OCI-LY7 (cell line): ENCODE data around the gene BTBD9. TPM values are rescaled to one million over a fixed set of nuclear protein-coding genes. Genes with fewer than 3 reads are reported as not detected.

ENCODE experiments used
- BruUV-seq: library from RNA; stranded (reverse); fragments of 400-500 nt; replicated peaks from 2 replicates; lab custom pipeline; 2021; lab: Mats Ljungman, UMichigan
- CTCF ChIA-PET: fragments of 300-600 bp; sonication (Branson Sonifier 250); formaldehyde crosslinking; loops from one replicate; lab custom pipeline; 2022; ENCODE audit warnings: antibody characterized with exemption; ENCODE audit not compliant: unreplicated experiment; lab: Charles Lee
- POLR2A ChIA-PET: fragments of 300-600 bp; sonication (Branson Sonifier 250); formaldehyde crosslinking; loops from one replicate; lab custom pipeline; 2022; ENCODE audit warnings: antibody characterized with exemption; lab: Charles Lee
- DNase-seq: peaks from one replicate; pipeline ENCODE4 v3.0.0-alpha.2; 2015; ENCODE audit warnings: low spot score
- H2AFZ ChIP-seq: fragments of 200-600 bp; sonication (generic), shearing (Covaris generic); 2 replicates; pipeline ENCODE4 v1.6.1; 2014; ENCODE audit warnings: mild to moderate bottlenecking, antibody characterized with exemption, low read length, moderate library complexity
- H3K27ac ChIP-seq: fragments of 200-600 bp; sonication (generic); 2 replicates; pipeline ENCODE4 v1.5.1; 2014; ENCODE audit warnings: mixed run types, low read depth, mild to moderate bottlenecking, moderate library complexity, low read length, inconsistent platforms; ENCODE audit not compliant: poor library complexity, severe bottlenecking
- H3K36me3 ChIP-seq: fragments of 200-600 bp; sonication (generic); 2 replicates; pipeline ENCODE4 v1.6.1; 2014; ENCODE audit warnings: mild to moderate bottlenecking, antibody characterized with exemption, low read length, moderate library complexity, mixed read lengths; ENCODE audit not compliant: insufficient read depth
- H3K4me1 ChIP-seq: fragments of 200-600 bp; sonication (generic); 2 replicates; pipeline ENCODE4 v1.5.1; 2014; ENCODE audit warnings: mild to moderate bottlenecking, low read length; ENCODE audit not compliant: insufficient read depth, poor library complexity, severe bottlenecking
- H3K4me2 ChIP-seq: fragments of 200-600 bp; sonication (generic); 2 replicates; pipeline ENCODE4 v1.6.1; 2014; ENCODE audit warnings: mild to moderate bottlenecking, low read length
- H3K4me3 ChIP-seq: fragments of 200-600 bp; sonication (generic); 2 replicates; pipeline ENCODE4 v1.5.1; 2014; ENCODE audit warnings: mild to moderate bottlenecking, low read depth, low read length; ENCODE audit not compliant: poor library complexity, severe bottlenecking
- H3K79me2 ChIP-seq: fragments of 200-600 bp; sonication (generic); 2 replicates; pipeline ENCODE4 v1.6.1; 2016; ENCODE audit warnings: low read depth, mild to moderate bottlenecking, low read length, moderate library complexity, mixed read lengths; ENCODE audit not compliant: insufficient read depth
- H3K9me2 ChIP-seq: fragments of 200-600 bp; sonication (generic); 2 replicates; pipeline ENCODE4 v1.6.1; 2016; ENCODE audit warnings: mild to moderate bottlenecking, low read length, mixed read lengths; ENCODE audit not compliant: insufficient read depth
- H3K9me3 ChIP-seq: fragments of 200-600 bp; sonication (generic); 2 replicates; pipeline ENCODE4 v1.6.1; 2014; ENCODE audit warnings: mild to moderate bottlenecking, mixed run types, low read length, mixed read lengths
- H4K20me1 ChIP-seq: fragments of 200-600 bp; sonication (generic); 2 replicates; pipeline ENCODE4 v1.6.1; 2014; ENCODE audit warnings: mild to moderate bottlenecking, antibody characterized with exemption, low read length, moderate library complexity, mixed read lengths; ENCODE audit not compliant: insufficient read depth
- EZH2phosphoT487 ChIP-seq: fragments of 200-600 bp; sonication (generic); IDR thresholded peaks from 2 replicates; pipeline ENCODE4 v1.6.1; 2018; ENCODE audit warnings: low read depth, borderline replicate concordance, mild to moderate bottlenecking, mixed run types, antibody characterized with exemption, low read length, moderate library complexity, mixed read lengths
- intact Hi-C: fragments of 100-400 bp; cut with micrococcal nuclease; formaldehyde crosslinking; loops from one replicate; pipeline ENCODE4 v1.10.0; 2022; ENCODE audit not compliant: unreplicated experiment
- total RNA-seq, 2 experiments: library from RNA; depleted of rRNA in 1 of 2; stranded (reverse); fragments of >200 nt in 1 of 2; shearing (Covaris generic) in 1 of 2; gene quantifications; 2 replicates each; pipeline ENCODE4 v1.2.3, GENCODE V29; 2014 to 2022
- TF ChIP-seq, protein P1 (sequence below): fragments of 200-600 bp; sonication (generic); conservative IDR thresholded peaks from 2 replicates; pipeline ENCODE4 v1.5.1; 2014; ENCODE audit warnings: mild to moderate bottlenecking, antibody characterized with exemption, low read length, moderate library complexity, mixed read lengths

The BTBD9 gene
- total RNA-seq, 2 experiments from 2014 or later: 5.9 to 7.3 TPM

DNA sequence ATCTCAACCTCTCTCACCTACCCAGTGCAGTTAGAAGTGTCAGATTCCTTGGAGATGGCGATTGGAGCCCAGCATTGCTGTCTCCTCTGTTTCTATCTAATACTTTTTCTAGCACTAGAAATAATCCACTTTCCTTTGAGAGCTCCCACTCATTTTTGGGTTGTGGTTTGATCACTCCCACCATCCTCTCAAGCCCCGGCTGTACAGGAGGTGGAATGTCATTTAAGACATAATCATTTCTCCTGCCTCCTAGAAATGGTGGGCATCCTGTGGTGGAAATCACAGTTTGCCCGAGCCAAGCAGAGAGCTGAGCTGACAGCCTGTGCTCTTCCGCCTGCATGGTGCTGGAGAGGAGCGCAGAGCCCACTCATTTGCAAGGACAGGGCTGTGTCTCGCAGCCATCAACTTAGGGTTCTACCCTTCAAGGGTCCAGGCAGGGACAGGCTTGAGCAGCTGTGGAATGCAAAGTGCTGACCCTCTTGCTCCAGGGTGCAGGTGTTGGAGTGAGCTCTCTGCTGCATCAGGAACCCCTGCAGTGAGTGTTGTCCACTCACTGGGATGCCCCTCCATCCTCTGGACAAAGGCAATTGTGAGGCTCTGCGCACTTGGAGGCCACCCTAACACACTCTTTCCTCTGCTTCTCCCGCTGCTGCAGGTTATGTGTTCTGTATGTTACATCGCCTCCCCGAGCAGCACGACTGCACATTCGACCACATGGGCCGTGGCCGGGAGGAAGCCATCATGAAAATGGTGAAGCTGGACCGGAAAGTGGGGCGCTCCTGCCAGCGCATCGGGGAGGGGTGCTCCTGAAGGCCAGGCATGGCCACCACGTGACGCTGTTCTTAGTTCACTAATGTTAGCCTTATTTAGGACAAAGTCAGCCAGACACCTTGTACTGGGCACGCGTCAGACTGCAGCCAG is 487.9 kb downstream of the BTBD9 start:
- intact Hi-C loops: no loop called here
- H3K4me2 ChIP-seq: no peak overlapping the region
- POLR2A ChIA-PET: no interaction called here
- H3K27ac ChIP-seq: no peak overlapping the region
- H3K9me3 ChIP-seq: no peaks in the 10 kb centered on the region
- no peak for TF ChIP-seq EZH2phosphoT487
- TF ChIP-seq, protein P1, sequence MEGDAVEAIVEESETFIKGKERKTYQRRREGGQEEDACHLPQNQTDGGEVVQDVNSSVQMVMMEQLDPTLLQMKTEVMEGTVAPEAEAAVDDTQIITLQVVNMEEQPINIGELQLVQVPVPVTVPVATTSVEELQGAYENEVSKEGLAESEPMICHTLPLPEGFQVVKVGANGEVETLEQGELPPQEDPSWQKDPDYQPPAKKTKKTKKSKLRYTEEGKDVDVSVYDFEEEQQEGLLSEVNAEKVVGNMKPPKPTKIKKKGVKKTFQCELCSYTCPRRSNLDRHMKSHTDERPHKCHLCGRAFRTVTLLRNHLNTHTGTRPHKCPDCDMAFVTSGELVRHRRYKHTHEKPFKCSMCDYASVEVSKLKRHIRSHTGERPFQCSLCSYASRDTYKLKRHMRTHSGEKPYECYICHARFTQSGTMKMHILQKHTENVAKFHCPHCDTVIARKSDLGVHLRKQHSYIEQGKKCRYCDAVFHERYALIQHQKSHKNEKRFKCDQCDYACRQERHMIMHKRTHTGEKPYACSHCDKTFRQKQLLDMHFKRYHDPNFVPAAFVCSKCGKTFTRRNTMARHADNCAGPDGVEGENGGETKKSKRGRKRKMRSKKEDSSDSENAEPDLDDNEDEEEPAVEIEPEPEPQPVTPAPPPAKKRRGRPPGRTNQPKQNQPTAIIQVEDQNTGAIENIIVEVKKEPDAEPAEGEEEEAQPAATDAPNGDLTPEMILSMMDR: no peak
- H3K9me2 ChIP-seq: no peaks in the 10 kb centered on the region
- H3K4me3 ChIP-seq: no peak overlapping the region
- BruUV-seq: no TSS peak
- H3K4me1 ChIP-seq: peaks cover 6% of the 10 kb centered on the region
- H3K79me2 ChIP-seq: no peaks in the 10 kb centered on the region
- no peaks in the 10 kb centered on the region; the same call in 1 of the 2 replicates for H4K20me1 ChIP-seq
- no peak overlapping the region for H2AFZ ChIP-seq
- CTCF ChIA-PET: no interaction called here
- no peak for DNase-seq
- no peaks in the 10 kb centered on the region for H3K36me3 ChIP-seq

DNA sequence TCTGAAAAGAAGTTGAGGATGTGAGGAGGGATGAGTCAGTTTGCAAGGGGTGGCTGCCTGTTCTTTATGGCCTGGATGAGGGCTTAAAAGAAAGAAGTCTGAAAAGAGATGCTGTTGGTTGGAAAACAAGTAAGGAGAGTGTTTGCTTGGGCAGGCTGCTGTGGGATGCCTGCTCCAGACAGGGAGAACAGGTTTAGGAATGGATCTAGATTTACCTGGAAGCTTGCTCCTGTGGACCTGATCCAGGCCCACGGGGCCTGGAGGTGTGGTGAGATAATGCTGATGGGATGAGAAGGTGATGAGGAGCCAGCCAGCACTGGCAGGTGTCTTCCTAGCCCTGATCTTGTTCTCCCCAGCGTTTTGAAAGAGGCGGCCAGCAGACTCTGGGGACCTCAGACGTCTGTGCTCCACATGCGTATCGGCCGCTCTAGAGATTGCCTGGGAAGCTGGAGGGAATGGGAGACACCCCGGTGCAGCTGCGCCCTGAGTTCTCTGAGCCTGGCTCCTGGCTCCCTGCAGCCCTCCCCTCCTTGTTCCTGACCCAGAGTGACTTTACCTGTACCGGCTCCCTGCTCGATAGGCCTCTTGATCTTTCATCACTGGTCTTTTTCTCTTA is 488.9 kb downstream of the BTBD9 start:
- Histone ChIP-seq H4K20me1 (no peaks in the 10 kb centered on the region; the same call in 1 of the 2 replicates), H3K4me3 (no peak overlapping the region), H3K36me3 (no peaks in the 10 kb centered on the region), H3K4me2 (no peak overlapping the region), H3K9me2 (no peaks in the 10 kb centered on the region), H3K79me2 (no peaks in the 10 kb centered on the region), H3K27ac (no peak overlapping the region), H2AFZ (no peak overlapping the region), H3K9me3 (no peaks in the 10 kb centered on the region), H3K4me1 (peaks cover 6% of the 10 kb centered on the region)
- no peak for DNase-seq
- POLR2A ChIA-PET: no interaction called here
- no TSS peak for BruUV-seq
- CTCF ChIA-PET: interaction anchor here (0.5 kb wide), 1 partner anchor 35 kb away, joined by 6 read pairs; no protein-coding TSS in a partner anchor
- TF ChIP-seq EZH2phosphoT487: no peak
- TF ChIP-seq, protein P1: no peak
- intact Hi-C loops: no loop called here

DNA sequence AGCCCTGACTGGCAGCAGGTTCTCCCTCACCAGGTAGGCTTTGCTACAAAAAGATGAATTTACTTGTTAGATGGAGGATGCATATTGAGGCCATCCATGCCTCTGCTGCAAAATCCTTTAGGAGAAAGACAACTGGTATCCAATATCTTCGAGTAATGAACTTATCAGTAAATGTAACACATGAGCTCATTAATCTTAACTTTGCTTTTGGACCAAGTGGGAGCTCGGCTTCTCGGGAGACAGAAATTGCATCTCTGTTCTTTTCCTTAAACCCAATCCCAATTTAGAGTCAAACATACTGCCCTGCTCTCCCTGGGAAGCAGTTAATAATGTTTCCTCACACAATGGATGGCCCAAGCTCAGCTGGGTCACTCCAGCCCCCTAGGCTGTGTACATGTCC is 489.7 kb downstream of the BTBD9 start:
- Histone ChIP-seq H3K79me2 (no peaks in the 10 kb centered on the region), H2AFZ (no peak overlapping the region), H3K9me2 (no peaks in the 10 kb centered on the region), H4K20me1 (no peaks in the 10 kb centered on the region; the same call in 1 of the 2 replicates), H3K4me3 (no peak overlapping the region), H3K4me1 (peaks cover 6% of the 10 kb centered on the region), H3K27ac (no peak overlapping the region), H3K36me3 (no peaks in the 10 kb centered on the region), H3K4me2 (no peak overlapping the region), H3K9me3 (no peaks in the 10 kb centered on the region)
- CTCF ChIA-PET: interaction anchor here (0.5 kb wide), 1 partner anchor 34 kb away, joined by 6 read pairs; no protein-coding TSS in a partner anchor
- intact Hi-C loops: no loop called here
- DNase-seq: no peak
- no peak for TF ChIP-seq EZH2phosphoT487
- TF ChIP-seq, protein P1: no peak
- no TSS peak for BruUV-seq
- POLR2A ChIA-PET: no interaction called here
